ENCODE measurements around the gene GRK2.

GRK2 gene

DNA sequence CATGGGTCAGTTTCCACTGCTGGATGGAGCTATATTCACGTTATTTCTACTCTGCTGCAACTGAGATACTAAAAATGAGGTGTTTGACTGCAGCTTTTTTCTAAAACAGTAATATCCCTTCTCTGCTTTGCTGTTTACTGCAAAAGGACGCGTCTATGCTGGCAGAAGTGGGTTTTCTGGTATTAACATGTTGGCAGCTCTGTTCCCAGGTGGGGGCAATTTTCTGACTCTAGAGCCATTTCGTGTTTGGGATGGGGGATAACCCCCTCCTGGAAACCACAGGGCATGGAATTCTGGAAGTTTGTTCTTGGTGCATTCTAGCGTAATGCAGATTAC lies 4.9 kb downstream of the GRK2 start:
- DNase-seq: no peak

DNA sequence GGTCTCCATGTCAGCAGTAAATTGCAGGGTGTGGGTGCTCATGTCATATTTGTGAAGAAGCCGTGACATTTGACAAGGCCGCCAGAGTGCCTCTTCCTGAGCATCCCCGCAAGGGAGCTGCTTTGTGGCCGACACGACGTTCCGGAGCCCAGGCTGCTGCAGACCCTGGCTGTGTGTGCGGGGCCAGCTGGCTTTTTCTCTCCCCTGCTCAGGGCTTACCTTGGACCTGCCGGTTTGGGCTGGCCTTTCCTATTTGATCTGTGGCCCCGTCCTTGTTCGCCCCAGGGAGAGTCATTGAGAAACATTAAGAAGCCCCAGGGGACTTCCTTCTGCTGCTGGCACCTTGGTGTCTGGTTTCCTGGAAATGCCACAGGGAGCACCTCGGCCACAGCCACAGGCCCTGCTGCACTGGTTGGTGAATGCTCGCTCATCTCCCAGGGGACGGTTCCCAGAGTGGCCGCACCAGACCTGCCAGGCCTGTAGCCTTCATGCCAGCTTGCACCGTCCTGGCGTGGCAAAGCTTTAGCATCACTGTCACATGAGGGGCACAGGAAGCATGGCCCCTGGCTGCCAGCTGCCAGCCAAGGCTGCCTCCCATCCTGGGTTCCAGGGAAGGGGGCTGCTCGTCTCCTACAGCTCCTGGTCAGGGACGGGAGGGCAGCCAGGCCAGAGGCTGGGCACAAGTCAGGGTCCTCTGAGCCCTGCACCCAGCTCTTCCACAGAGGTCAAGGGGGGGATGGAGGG lies 5.4 kb downstream of the GRK2 start:
- DNase-seq: no peak

DNA sequence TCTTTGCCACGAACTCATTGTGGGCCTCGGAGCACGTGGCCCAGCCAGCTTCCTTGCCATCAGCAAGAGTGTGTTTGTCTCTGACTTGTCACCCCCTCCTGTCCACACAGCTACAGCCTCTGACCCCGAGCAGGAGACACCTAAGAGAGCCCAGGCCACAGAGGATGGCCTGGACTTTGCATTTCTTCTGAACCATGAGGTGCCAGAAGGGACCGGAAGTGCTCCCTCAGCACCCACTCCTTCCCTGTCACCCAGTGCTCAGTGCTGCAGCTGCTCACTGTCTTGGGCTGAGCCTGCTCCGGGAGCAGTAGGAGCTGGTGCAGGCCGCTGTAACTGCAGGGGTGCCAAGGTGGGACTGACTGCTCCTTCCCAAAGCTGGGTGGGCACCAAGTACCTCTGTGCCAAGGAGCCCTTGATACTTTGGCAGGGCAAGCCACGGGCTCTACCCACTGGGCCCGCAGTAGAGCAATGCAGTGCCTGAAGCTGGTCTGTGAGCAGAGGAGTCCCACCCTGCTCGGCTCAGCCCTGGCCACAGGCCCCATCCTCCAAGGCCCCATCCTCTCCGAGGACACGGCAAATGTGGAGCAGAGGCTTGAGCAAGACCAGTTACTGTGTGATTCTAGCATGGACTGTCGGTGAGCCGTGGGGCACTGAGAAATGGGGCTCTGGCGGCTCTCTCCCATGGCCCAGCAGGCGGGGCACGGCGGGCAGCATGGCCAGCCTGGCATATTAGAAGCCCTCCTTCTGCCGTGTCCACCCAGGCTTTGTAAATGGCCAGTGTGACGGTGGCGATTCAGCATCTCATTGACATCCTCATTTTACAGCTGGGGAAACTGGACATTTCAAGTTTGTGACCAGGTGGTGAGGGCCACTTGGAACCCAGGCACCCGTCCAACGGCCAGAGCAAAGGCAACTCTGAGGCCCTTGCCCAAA lies 6.3 kb downstream of the GRK2 start:
- DNase-seq: no peak

DNA sequence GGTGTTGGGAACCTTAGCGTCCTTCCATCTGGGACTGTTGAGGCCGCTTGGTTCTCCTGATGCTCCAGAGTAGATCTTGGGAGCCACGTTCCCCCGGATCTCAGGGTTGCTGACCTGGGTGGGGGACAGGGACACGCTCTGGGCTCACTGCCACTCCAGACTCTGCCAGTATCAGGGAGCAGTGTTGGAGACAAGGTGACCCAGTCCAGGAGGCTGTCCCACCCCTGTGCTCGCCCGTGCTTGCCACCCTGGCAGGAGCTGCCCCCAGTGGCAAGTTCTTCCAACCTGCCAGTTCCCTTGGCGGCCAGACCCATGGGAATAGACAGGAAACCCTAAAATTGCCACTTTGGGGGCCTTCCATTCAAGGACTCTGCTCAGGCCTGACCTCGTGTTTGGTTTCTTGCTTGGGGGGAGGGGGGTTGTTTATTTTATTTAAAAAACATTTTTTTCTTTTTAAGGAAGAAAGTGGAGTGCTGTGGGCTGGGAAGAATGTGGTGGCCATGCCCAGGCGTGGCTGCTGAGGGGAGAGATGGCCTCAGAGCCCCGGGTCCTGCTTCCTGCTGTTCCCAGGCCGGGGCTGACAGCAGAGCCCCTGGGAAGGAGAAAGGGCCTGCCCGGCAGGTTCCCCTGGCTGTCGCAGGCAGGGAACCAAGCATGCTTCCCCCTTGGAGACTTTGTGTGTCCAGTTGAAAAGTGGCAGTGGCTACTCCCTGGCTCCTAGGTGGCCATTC lies 7.2 kb downstream of the GRK2 start:
- DNase-seq: no peak

DNA sequence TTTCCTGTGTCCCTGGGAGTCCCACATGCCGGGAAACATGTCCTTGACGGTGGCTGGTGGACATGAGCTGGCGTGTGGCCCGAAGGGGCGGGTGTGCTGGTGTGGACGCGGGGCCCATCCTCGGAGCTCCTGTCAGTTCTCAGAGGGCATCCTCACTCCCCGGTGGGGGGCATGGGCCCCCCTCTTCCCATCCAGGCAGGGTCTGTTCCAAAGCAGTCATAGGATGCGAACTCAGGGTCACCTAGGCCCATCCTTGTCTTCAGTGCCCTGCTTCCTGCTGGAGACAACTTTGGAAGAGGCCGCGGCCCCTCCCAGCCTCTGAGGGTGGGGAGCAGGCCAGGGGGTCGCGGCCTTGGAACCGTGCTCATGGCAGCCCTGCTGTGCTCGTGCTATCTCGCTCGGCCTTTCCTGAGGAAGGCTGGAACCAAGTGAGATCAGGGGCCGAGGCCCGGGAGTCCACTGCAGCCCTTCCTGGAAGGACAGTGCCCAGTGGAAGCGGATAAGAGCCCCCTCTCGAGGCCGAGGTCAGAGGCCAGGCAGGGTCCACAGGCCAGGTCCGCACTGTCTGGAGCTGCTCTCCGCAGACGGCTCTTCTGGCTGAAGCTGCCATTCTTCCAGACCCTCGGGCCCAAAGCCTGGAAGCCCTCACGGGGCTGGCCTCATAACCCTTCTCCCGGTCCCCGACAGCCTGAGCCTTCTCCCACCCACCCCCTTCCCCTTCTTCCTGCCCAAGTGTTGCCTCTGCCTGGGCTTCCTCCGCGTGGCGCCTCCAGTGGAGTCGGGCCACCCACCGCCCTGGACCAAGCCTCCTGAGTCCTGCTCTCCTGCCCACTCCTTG lies 8.7 kb downstream of the GRK2 start:
- no peak for DNase-seq

DNA sequence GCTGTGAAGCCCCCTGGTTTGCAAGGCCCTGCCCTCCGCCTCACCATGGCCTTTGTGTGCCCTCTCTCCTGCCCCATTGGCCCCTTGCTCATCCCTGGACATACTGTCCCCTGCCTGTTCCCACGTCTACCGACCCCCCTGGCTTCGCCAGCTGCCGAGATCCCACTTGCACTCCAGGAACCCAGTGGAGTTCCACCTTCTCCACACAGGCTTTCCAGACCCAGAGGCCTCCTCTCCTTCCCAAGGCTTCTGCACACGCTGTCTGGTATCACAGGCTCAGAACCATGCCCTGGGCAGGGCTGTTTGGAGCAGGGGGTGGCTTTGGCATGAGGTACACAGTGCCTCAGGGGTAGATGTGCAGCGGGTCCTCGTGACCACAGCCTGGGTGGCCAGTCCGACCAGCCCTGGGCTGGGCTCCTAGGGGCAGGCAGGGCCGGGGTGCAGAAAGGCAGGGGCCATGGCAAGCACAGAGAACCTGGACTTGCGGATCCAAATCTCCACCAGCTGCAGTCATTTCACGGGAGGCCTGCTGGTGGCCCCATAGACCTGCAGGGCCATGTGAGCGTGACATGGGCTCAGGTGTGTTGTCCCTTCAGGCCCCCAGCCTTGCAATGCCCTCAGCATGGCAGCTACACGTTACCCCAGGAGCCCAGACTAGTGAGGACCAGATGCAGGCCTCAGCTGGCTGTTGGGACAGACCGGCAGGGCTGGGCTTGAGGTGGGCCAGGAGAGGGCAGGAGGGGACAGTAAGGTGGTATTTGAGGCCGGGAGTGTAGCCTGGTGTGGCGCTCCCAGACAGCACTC lies 9.5 kb downstream of the GRK2 start:
- DNase-seq: no peak

DNA sequence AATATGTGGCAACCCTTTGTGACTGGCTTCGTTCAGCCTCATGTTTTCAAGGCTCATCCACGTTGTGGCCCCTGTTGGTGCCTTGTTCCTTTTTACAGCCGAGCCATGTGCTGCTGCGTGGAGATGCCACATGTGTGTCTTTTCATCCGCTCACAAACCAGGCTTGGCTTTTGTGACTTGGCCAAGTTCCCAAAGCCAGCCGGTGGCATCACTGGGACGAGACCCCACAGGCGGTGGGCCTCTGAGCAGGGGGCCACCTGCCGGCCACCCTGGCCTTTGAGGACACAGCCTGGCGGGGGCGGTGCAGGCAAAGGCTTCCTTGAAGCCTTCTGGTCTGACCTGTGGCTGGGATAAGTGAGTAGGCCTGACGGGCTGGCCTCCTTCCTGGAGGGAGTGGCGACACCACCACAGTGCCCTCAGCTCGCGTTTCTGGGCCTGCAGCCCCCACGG lies 10.5 kb downstream of the GRK2 start:
- DNase-seq: no peak

DNA sequence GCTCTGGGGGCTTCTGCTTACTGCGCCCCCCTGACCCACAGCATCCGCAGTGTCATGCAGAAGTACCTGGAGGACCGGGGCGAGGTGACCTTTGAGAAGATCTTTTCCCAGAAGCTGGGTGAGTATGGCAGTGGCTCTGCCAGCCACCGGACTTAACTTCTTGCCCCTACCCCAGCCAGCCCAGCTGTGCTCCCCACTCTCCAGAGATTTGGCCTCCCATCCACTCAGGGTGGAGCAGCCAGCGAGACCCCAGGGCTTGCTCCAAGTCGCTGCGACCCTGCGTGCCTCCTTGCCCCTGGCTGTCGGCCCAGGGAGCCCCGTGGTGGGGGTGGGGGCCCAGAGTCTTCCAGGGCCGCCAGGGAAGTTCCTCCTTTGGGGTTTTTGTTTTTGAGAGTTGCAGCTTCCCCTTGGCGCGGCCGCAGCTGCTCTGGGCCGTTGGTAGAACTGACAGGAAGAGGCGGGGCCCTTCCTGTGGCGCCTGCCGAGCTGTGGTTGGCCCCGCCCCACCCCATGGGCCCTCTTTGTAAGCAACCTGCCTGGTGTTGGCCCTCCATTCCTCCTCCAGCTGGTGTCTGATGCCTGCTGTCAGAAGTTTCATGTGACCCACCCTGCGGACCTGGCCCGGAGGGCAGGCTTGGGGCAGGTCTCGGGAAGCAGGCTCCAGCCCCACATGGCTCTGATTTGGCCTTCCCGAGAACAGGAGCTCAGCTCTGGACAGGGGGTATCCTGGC lies 11.1 kb downstream of the GRK2 start:
- DNase-seq: peak; percentile 33

DNA sequence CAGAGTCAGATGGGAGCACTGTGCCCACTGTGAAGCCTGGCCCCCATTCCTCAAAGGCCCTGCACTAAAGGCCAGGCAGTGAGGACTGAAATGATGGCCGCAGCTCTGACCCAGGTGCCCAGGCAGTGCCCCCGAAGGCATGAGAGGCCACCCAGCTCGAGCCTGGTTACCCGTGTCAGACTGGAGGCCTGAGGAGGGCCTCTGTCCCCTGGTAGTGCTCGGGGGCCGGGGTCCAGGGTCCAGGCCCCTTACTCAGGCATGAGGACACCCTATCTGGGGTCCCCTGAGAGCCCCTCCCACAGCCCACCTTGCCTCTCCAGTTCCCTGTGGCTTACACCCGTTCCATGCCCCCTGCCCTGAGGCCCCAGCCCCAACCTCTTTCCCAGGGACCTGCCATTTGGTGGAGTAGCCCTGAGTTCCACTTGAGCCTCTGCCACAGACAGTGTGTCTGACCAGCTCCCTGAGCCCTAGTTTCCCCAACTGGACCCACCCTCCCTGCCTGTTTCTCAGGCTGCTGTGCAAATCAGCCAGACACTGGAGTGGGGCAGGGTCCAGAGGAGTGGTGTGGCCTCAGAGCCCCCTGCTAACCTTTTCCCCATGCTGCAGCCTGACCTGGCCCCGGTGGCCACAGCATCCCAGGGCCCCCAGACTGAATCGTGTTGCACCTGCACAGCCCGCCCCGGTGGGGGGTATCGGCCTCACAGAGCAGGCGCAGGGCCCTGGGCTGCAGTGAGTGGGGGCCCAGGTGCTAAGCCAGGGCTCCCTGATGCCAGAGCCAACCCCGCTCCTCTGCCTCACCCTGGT lies 12.1 kb downstream of the GRK2 start:
- DNase-seq: no peak

DNA sequence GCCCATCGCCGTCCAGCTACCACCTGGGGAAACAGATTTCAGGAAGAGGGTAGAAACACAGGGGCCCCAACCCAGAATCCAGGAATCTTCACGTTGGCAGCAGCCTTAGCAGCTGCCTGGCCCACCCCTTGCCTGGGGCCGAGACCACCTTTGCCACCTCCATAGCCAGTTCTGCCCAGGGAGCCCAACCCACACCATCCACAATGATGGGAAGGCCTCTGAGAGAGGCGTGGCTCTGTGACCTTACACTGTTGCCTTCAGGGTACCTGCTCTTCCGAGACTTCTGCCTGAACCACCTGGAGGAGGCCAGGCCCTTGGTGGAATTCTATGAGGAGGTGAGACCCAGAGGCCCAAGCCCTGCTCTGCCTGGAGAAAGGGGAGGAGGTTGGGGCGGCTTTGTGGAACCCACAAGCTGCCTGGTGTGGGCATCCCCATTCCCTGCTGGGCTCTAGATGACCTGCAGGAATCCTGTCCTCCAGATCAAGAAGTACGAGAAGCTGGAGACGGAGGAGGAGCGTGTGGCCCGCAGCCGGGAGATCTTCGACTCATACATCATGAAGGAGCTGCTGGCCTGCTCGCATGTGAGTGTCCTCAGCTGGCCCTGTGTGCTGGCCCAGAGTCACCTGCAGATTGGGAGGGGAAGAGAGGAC lies 12.8 kb downstream of the GRK2 start:
- no peak for DNase-seq

DNA sequence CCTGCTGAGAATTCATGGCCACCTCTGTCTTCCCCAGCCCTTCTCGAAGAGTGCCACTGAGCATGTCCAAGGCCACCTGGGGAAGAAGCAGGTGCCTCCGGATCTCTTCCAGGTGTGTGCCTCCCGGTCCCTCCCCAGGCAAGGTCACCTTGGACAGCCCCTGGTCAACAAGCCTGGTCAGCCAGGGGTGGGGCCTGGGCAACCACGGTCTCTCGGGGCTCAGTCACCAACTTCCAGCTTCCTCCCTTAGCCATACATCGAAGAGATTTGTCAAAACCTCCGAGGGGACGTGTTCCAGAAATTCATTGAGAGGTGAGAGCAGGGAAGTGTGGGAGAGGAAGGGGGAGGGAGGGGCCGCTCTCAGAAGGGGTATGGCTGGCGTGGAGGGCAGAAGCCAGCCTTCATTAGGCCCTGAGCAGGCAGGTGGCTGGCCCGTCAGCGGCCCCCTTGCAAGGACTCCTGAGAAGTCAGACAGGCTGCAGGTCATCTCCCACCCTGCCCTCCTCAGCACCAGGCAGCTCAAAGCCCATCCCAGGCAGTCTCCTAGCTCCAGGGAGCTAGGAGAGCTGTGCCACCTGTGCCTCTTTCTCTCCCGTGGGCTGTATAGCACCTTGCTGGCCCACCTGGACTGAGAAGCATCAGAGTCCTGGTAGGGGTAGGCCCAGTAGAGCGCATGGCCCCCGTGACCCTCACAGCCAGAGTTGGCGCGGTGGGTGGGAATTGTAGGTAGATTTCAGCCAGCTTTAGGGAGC lies 13.5 kb downstream of the GRK2 start:
- no peak for DNase-seq

DNA sequence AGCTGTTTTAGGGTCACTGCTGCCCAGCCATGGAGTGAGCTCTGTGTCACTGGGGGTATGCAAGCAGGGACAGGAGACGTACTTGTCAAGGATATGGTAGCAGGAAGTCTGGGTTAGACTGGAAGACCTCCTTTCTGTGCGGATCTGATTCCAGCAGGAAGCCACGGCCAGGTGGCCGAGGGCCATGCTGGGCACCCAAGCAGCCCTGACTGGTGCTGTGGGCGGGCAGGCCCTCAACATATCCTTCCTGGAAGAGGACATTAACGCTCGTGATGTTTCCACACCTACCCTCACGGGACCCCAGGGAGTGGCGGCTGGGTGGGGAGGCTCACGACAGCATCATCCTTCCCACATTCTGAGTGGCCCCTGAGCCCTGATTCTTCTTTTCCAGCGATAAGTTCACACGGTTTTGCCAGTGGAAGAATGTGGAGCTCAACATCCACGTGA lies 14.1 kb downstream of the GRK2 start:
- no peak for DNase-seq

DNA sequence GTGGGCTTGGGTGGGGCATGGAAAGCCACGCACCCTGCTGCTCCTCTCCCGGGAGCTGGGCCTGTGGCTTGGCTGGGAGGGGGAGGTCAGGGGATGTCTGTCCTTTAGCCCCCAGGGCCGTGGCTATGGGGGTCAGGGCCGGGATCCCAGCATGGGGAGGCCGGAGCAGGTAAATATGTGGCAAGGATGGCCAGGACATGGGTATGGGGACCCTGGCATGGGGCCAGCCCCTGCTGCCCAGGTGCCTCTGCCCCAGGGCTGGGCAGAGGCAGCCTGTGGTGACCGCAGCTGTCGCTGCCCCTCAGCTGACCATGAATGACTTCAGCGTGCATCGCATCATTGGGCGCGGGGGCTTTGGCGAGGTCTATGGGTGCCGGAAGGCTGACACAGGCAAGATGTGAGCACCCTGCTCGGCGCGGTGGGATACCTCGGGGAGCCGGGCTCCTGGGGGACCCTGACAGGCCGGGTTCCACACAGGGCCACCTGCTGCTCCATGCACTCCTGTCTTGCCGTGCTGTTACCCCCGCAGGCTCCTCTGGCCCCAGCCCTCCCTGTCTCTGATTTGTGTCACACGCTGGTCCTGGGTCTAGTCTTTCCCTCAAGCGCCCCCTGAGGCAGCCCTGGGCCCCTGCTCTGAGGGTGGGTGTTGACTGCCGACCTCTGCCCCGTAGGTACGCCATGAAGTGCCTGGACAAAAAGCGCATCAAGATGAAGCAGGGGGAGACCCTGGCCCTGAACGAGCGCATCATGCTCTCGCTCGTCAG lies 14.7 kb downstream of the GRK2 start:
- no peak for DNase-seq

DNA sequence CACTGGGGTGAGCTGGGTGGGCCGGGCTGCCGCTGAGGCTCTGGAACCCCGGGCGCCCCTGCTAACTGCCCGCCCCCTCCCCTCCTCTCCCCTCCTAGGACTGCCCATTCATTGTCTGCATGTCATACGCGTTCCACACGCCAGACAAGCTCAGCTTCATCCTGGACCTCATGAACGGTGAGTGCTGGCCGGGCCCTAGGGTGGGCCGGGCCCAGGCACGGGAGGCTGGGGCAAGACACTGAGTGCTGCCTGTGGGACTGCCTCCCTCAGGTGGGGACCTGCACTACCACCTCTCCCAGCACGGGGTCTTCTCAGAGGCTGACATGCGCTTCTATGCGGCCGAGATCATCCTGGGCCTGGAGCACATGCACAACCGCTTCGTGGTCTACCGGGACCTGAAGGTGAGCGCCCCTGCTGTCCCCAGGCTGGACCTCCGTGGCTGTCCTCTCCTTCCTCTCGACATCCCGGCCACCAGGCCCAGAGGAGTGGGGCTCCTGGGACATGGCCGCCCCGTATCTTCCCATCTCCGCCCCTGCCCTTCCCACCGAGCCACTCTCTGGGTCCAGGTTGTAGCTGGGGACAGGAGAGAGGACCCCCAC lies 15.4 kb downstream of the GRK2 start:
- no peak for DNase-seq

DNA sequence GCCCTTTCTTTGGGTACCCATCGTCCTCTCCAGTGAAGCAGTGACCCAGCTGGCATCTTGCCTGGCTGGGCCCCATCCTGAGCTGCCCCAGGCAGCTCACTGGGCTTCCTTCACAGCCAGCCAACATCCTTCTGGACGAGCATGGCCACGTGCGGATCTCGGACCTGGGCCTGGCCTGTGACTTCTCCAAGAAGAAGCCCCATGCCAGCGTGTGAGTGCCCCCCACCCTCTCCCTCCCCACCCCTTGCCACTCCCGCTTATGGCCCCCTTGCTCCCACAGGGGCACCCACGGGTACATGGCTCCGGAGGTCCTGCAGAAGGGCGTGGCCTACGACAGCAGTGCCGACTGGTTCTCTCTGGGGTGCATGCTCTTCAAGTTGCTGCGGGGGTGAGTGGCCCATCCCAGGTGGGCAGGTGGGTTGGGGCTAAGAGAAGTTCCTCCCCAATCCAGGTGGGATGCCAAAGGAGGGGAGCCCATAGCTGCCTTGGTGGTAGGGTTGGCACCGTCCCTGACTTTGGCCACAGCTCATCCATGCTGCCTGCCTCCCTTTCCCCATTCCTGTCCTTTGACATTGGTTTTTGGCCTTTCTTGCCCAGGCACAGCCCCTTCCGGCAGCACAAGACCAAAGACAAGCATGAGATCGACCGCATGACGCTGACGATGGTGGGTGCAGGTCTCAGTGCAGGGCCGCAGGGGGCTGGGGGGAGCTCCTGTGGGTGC lies 16.0 kb downstream of the GRK2 start:
- DNase-seq: no peak

DNA sequence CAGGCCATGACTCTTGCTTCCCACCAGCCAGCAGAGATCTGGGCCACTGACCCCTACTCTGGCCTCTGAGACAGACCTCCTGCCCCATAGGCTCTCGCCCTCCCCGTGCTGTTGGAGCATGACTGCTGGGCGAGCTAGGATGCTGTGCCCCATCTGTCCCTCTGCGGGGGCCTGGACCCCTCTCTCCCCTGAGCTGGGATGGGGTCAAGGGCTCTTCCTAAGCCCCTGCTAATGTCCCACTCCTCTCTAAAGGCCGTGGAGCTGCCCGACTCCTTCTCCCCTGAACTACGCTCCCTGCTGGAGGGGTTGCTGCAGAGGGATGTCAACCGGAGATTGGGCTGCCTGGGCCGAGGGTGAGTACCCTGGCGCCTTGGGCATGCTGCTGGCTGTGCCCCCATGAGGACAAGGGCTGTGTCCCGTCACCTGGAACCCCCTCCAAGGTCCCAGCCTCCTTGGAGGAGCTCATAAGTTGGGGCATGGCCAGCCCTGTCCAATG lies 16.7 kb downstream of the GRK2 start:
- no peak for DNase-seq
